Peyer's patch (tissue), 4 donors: Measurements from ENCODE around the gene LASP1. TPM values are rescaled to one million over a fixed set of nuclear protein-coding genes. Genes with fewer than 3 reads are reported as not detected.
A peak's percentile ranks its signal among the peaks of the same experiment; 100 is the strongest.

Source experiments
- DNase-seq, 3 donors: peaks; one replicate each; pipeline ENCODE4 v3.0.0-alpha.2; 2017 to 2019
- H3K27ac ChIP-seq, 4 donors: fragments of 200-600 bp; sonication (generic); one replicate each; pipeline ENCODE4 v1.5.1; 2016 to 2019
- H3K27me3 ChIP-seq, 2 donors: fragments of 200-600 bp; sonication (generic); one replicate each; pipeline ENCODE4 v1.5.1; 2019
- H3K36me3 ChIP-seq, 3 donors: fragments of 200-600 bp; sonication (generic); one replicate each; pipeline ENCODE4 v1.5.1; 2016 to 2019
- H3K4me1 ChIP-seq, 4 donors: fragments of 200-600 bp; sonication (generic); one replicate each; pipeline ENCODE4 v1.5.1; 2016 to 2019
- H3K4me3 ChIP-seq, 4 donors: fragments of 200-600 bp; sonication (generic); 1 replicate in 3 of 4; 2 replicates in 1 of 4; pipeline ENCODE4 v1.5.1; 2016 to 2019; ENCODE audit warnings: mild to moderate bottlenecking in 1 of 4
- H3K9me3 ChIP-seq, 4 donors: fragments of 200-600 bp; sonication (generic); one replicate each; pipeline ENCODE4 v1.5.1; 2016 to 2019; ENCODE audit warnings: mild to moderate bottlenecking in 1 of 4
- POLR2A ChIP-seq, 2 donors: fragments of 450-650 bp; IDR thresholded peaks; one replicate each; pipeline ENCODE4 v1.5.1; 2017; ENCODE audit warnings: antibody characterized with exemption in 2 of 2, mild to moderate bottlenecking in 2 of 2, moderate library complexity in 2 of 2
- total RNA-seq, 4 donors: library from RNA; depleted of rRNA; stranded (reverse); fragments of >200 nt; gene quantifications; one replicate each; pipeline ENCODE4 v1.1.0, GENCODE V29; 2016
- TF ChIP-seq, protein P1 (sequence below), 6 experiments: fragments of 450-650 bp in 4 of 6; fragments of 200-600 bp in 2 of 6; sonication (generic) in 1 of 6; IDR thresholded peaks; one replicate each; pipeline ENCODE4 v1.5.1; 2017 to 2019; ENCODE audit warnings: antibody characterized with exemption in 6 of 6, mild to moderate bottlenecking in 3 of 6, moderate library complexity in 1 of 6

The LASP1 gene
- total RNA-seq, 4 donors from 2014 or later = 166 to 654 (median 590) TPM

- no peak for DNase-seq
- Histone ChIP-seq H3K27me3 (no peaks in the 10 kb centered on the region), H3K27ac (no peak overlapping the region), H3K4me1 (peaks cover 0 to 5% (median 3%) of the 10 kb centered on the region in 4 donors), H3K9me3 (no peaks in the 10 kb centered on the region), H3K4me3 (no peak overlapping the region), H3K36me3 (no peaks in the 10 kb centered on the region)
- TF ChIP-seq POLR2A (IDR thresholded peaks at IDR 0.05) = no peak
- TF ChIP-seq, protein P1, sequence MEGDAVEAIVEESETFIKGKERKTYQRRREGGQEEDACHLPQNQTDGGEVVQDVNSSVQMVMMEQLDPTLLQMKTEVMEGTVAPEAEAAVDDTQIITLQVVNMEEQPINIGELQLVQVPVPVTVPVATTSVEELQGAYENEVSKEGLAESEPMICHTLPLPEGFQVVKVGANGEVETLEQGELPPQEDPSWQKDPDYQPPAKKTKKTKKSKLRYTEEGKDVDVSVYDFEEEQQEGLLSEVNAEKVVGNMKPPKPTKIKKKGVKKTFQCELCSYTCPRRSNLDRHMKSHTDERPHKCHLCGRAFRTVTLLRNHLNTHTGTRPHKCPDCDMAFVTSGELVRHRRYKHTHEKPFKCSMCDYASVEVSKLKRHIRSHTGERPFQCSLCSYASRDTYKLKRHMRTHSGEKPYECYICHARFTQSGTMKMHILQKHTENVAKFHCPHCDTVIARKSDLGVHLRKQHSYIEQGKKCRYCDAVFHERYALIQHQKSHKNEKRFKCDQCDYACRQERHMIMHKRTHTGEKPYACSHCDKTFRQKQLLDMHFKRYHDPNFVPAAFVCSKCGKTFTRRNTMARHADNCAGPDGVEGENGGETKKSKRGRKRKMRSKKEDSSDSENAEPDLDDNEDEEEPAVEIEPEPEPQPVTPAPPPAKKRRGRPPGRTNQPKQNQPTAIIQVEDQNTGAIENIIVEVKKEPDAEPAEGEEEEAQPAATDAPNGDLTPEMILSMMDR (IDR thresholded peaks at IDR 0.05) = no peak
Measured at GRCh38 chr17:38857271-38857670, 12.6 kb upstream of the LASP1 start.

DNA sequence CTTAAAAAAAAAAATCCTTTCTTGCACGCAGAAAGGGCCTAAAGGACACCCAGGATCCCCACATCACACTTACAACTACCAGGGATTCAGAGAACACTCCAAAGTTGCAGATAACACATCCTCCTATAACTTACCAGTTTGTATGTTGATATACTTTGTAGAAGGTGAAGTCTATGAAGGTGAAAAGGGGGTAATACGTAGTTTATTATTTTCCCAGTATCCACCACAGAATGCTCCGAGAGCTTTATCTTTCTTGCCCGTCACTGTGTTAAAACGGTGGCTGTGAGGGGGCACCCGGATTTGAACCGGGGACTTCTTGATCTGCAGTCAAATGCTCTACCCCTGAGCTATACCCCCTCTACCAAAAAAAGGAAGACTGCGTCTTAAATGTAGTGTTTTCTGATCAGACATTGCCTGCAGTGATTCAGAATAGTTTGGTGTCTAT is 8.4 kb upstream of the LASP1 start:
- no peak for DNase-seq
- Histone ChIP-seq H3K4me1 (no peaks in the 10 kb centered on the region), H3K4me3 (no peak overlapping the region), H3K27me3 (no peaks in the 10 kb centered on the region), H3K27ac (no peak overlapping the region), H3K9me3 (no peaks in the 10 kb centered on the region), H3K36me3 (no peaks in the 10 kb centered on the region)
- TF ChIP-seq, protein P1 (IDR thresholded peaks at IDR 0.05) = no peak
- no peak for TF ChIP-seq POLR2A (IDR thresholded peaks at IDR 0.05)

GRCh38 chr17:38864636-38865398 is 5.0 kb upstream of the LASP1 start:
- no peak for TF ChIP-seq POLR2A (IDR thresholded peaks at IDR 0.05)
- TF ChIP-seq, protein P1 (IDR thresholded peaks at IDR 0.05) = peak in 3 of 6 experiments; percentile 21 to 34 (median 31)
- H3K36me3 ChIP-seq = no peaks in the 10 kb centered on the region

GRCh38 chr17:38867179-38867967 is 2.5 kb upstream of the LASP1 start:
- H3K27me3 ChIP-seq = no peaks in the 10 kb centered on the region
- peaks cover 0 to 21% (median 10%) of the 10 kb centered on the region in 4 donors for H3K4me1 ChIP-seq
- peak in 2 of 3 donors; percentile 52 to 79 for DNase-seq
- no peaks in the 10 kb centered on the region for H3K36me3 ChIP-seq
- TF ChIP-seq POLR2A (IDR thresholded peaks at IDR 0.05) = no peak
- TF ChIP-seq, protein P1 (IDR thresholded peaks at IDR 0.05) = peak in 4 of 6 experiments; percentile 34 to 59 (median 48)
- H3K27ac ChIP-seq = peak overlapping the region; percentile 89 to 99 (median 98)
- H3K4me3 ChIP-seq = peak overlapping the region; percentile 77 to 95 (median 89)
- no peaks in the 10 kb centered on the region for H3K9me3 ChIP-seq

More at GRCh38 chr17:38864636-38865398, 5.0 kb upstream of the LASP1 start:
- no peak for DNase-seq
- Histone ChIP-seq H3K4me3 (no peak overlapping the region), H3K9me3 (no peaks in the 10 kb centered on the region), H3K4me1 (peaks cover 0 to 13% (median 0%) of the 10 kb centered on the region in 4 donors), H3K27me3 (no peaks in the 10 kb centered on the region), H3K27ac (no peak overlapping the region)

DNA sequence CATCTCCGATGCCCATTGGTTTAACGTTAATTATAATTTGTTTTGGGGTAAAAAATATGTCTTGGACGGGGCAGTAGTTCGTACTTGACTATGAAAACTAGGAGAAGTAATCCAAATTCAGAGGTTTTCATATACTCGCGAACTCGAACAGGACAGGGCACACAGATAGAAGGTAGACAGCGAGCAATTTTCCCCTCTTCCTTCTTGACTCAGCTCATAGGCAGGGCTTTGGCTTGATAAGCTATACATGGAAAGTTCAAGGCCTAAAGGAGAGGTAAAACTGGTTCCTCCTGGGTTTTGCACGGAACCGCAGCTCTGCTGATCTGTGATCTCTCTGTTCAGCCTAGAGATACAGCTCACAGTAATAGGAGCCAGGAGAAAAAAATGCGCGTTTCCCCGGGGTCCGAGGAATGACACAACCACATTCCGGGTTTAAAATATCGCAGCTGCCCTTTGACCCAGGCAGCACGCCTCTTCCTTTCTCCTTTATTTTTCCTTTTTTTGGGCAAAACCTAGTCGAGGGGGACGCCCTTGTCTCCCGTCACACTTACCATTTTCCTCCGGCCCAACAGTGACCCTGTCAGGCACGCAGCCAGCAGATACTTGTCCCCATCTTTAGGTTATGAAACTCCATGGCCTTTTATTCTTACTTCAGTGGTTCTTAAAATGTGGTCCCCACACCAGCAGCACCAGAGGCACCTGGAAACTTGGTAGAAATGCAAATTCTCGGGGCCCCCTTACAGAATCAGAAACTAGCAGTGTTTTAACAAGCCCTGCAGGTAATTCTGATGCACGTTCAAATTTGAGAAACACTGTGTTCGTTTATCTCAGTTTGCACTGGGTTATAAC is 1.7 kb upstream of the LASP1 start:
- Histone ChIP-seq H3K4me1 (peaks cover 0 to 30% (median 18%) of the 10 kb centered on the region in 4 donors), H3K36me3 (no peaks in the 10 kb centered on the region), H3K9me3 (no peaks in the 10 kb centered on the region), H3K4me3 (peak overlapping the region; percentile 77 to 95 (median 89)), H3K27ac (peak overlapping the region; percentile 89 to 99 (median 98)), H3K27me3 (no peaks in the 10 kb centered on the region)
- TF ChIP-seq, protein P1 (IDR thresholded peaks at IDR 0.05) = no peak
- no peak for TF ChIP-seq POLR2A (IDR thresholded peaks at IDR 0.05)
- DNase-seq = peak in 2 of 3 donors; percentile 44 to 77
